ENCODE results near the gene ACACA. TPM values are rescaled to one million over a fixed set of nuclear protein-coding genes. Genes with fewer than 3 reads are reported as not detected.

Gene ACACA
- total RNA-seq, 1 experiment from 2014 or later: 33.7 TPM

DNA sequence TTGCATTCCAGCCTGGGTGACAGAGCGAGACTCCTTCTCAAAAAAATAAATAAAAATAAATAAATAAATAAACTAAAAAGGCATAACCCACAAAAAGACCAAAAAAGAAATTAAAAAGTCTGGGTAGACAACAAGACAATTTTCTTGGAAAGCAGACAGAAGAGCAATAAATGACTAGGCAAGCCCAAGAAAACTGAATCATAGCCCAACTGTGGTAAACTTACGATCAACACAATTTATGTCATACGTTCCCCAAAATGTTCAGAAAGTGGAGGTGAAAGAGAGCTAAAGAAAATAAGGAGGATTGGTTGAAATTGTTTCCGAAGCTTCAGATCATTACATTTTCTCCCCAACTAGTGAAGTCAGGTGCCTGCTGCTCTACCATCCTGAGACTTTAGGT lies 62.1 kb downstream of the ACACA start:
- no peak for DNase-seq (ENCODE audit: low read depth)

DNA sequence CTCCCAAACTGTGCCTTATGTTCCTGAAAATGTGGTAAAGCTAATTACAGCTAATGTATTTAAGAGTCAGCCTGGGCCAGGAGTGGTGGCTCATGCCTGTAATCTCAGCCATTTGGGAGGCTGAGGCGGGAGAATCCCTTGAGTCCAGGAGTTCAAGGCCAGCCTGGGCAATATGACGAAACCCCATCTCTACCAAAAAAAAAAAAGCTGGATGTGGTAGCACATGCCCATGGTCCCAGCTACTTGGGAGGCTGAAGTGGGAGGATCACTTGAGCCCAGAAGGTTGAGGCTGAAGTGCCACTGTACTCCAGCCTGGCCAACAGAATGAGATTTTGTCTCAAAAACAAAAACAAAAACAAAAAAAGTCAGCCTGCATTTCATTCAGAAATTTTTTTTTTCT lies 64.0 kb downstream of the ACACA start:
- DNase-seq (ENCODE audit: low read depth): no peak

DNA sequence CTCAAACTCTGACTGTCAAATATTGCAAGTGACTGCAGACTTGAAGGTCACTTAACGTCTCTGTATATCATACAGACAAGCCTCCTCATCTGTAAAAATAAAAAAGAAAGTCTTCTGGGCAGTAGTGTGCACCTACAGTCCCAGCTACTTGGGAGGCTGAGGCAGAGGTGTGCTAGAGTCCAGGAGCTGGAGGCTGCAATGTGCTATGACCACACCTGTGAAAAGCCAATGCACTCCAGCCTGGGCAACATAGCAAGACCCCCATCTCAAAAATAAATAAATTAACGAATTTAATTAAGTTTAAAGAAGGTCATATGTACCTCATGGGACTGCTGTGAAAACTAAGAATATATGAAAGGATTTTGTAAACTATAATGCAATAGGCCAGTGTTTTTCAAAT lies 65.8 kb downstream of the ACACA start:
- no peak for DNase-seq (ENCODE audit: low read depth)

DNA sequence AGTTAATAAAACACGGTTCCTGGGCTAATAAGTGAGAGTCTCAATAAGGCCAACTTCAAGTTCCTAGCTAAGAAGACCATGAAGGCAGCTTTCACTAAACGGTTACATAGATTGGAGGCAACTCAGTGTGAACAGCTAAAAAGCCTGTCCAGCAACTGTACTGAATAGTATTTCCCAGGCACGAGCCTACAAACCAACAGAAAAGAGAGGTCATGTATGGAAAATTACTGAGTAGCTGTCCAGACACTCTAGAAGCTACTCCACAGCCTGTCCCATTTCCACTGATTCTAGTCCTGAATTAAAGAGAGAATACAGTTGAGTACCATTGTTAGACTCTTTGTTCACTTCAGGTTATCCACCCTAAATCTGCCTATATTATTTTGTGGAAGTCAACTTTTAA lies 67.3 kb downstream of the ACACA start:
- DNase-seq (ENCODE audit: low read depth): no peak

DNA sequence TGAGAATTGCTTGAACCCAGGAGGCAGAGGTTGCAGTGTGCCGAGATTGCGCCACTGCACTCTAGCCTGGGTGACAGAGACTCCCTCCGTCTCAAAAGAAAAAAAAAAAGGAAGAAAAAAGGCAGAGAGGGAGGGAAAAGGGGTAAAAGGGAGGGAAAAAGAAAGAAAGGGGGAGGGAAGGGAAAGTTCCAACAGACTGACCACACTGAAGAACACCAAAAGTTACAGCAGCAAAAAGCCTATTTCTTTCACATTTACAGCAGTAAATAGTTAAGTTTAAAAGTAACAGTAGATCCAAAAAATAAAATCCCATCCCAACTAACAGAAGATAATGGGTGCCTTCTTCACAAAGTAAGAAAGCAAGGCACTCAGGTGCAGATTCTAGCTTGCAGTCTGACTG lies 67.8 kb downstream of the ACACA start:
- DNase-seq (ENCODE audit: low read depth): no peak

DNA sequence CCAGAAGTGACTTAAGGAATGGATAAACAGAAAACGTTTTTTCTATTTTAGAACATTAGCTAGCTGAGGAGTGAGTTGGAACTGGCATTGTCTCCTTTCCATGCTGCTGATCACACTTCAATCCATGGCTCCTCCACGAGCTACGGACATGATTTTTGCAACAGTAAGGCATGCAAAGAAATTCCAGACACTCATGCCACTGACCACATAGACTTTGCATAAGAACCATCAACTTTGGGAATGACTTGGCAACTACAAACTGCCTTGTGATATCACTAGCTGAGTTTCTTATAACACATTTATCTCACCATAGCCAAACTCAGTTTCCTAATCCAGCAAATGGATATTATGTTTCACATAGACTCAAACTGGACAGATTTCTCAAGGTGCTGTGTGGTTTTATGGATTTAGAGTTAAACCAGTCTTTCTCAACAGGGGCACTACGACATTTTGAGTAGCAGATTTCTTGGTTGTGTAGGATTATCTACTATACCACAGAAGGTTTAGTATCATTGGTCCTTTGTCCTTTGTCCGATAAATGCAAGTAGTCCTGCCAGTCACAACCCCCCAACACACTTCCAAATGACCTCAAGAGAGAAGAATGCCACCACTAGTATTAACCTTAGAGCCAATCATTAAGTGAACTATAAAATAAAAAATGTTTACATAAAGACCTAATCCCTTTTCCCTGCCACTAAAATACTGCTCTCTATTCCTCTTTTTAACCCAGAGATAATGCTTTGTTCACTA lies 79.1 kb downstream of the ACACA start:
- peak; percentile 94 for DNase-seq (ENCODE audit: low read depth)

DNA sequence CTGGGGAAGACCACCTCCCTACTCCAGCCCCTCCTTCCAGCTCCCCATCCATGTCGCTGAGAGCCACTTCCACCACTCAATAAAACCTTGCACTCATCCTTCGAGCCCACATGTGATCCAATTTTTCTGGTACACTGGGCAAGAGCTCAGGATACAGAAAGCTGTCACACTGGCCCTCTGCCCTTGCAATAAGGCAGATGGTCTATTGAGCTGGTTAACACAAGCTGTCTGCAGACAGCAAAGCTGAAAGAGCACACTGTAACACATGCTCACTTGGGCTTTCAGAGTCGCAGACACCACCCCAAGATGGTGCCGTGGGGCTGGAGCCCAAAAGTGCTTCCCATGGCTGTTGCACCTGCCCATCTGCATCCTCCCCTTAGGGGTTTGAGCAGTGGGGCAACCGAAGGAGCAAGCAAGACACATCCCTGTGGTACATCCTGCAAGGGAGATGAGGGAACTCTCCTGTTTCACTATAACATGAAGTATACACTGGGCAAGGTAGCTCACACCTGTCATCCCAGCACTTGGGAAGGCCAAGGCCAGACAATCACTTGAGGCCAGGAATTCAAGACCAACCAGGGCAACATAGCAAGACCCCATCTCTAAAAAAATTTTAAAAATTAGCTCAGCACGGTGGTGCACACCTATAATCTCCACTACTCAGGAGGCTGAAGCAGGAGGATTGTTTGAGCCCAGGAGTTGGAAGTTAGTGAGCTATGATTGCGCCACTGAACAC lies 83.6 kb downstream of the ACACA start:
- DNase-seq (ENCODE audit: low read depth): no peak

DNA sequence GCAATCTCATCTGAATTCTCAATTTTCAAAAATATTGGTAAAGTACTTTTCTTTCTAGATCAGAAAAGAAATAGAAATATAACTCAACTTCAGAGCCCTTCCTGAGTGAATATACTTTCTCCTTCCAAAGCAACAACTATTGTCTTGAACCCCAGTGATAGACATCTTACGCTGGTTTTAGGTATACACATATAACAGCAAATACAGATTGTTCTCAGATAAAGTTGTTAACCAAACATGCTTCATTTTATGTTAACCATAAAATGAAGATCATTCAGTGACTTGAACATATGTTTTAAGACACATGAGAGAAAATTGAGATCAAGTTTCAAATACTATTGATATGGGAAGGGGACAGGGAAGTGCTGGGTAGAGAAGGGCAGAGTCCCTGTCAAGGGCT lies 84.5 kb downstream of the ACACA start:
- DNase-seq (ENCODE audit: low read depth): no peak

DNA sequence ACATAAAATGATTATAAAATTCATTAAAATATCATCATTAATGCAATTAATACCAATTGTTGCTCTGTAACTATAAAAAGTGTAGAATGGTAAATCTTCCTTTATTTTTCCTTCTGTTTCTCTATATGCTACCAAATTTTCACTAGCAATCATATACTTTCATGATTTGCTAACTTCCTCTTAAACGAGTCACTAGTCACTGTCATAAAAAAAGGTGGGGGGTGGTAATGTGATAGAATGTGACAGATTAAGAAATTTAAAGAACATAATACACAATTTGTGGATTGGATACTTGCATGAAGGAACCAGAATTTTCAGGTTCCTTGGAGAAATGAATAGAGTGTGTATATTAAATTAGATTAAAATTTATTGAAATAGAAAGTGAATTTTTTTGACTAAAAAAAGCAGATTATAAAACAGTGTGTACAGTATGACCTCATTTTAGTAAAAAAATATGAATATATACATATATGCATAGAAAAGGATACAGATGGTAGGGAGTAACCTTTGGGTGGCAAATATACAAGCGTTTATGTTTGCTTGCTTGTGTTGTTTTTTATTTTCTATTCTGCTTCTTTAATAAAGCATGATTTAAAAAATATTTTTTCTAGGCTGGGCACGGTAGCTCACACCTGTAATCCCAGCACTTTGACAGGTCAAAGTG lies 87.6 kb downstream of the ACACA start:
- DNase-seq (ENCODE audit: low read depth): no peak

DNA sequence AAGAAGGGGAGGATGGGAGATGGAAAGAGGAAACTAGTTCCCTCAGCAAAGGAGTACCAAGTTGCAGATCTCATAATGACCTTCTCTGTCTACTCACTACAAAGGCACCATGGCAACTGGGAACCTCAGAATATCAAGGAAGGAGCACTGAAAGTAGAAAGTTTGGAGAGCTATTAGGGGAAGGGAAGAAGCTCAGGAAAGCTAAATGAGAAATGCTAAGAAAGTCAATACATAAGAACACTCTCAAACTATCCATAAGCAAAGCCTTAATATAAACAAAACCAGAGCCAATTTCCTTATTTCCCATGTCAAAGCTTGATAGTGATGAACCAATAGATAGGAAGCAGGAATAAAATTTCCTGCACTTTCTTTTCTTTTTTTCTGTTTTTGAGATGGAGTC lies 88.8 kb downstream of the ACACA start:
- DNase-seq (ENCODE audit: low read depth): no peak

DNA sequence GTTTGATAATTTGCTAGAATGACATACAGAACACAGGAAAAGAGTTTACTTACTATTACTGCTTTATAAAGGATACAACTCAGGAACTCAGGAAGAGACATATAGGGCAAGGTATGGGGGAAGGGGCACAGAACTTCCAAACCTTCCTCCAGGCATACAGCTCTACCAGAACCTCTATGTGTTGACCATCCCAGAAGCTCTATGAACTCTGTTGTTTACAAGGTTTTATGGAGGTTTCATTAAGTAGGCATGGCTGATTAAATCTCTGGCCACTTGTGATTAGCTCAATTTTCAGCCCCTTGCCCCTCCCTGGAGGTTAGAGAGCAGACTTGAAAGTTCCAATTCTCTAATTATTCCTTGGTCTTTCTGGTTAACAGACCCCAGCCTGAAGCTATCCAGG lies 91.0 kb downstream of the ACACA start:
- DNase-seq (ENCODE audit: low read depth): no peak

DNA sequence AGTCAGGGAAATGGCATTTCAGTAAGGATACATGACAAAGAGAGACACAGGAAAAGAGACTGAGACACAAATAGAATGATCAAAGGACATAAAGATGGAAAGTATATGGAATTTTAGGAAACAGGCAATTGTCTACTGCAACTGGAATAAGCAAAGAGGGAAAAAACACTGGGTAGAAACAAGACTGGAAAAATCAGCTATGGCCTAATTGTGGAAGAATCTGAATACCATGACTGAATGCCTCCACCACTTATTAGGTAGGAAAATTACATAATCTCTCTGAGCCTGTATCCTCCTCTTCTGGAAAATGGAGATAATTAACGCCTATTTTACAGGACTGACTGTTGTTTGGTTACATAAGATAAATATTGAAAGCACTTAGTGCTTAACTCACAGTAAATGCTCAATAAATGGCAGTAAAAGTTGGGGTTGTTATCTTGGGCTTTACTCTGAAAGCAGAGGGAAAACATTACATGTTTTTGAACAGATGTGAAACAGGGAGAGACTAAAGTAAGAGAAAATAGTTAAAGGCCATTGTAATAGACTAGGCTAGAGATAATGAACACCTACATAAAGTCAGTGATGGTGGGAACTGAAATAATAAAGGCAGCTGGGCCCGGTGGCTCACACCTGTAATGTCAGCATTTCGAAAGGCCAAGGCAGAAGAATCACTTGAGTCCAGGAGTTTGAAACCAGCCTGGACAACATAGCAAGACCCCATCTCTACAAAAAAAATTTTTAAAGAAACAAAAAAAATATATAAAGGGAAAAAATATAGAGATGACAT lies 94.3 kb downstream of the ACACA start:
- DNase-seq (ENCODE audit: low read depth): no peak

DNA sequence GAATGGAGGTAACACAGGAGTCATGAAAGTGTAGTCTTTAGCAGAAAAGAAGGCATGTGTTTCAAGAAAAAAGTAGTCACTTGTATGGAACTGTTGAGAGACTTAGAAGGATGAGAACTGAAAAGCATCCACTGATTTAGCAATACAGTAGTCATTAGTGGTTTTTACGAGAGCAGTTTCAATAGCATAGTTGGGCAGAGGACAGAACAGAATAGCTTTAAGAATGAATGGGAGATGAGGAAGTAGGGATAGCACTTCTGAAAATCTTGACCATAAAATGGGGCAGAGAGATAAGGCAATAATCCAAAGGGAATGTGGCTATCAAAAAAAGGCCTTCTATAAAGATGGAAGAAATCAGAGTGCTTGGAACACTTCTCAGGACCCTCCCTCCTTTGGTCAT lies 95.7 kb downstream of the ACACA start:
- no peak for DNase-seq (ENCODE audit: low read depth)

DNA sequence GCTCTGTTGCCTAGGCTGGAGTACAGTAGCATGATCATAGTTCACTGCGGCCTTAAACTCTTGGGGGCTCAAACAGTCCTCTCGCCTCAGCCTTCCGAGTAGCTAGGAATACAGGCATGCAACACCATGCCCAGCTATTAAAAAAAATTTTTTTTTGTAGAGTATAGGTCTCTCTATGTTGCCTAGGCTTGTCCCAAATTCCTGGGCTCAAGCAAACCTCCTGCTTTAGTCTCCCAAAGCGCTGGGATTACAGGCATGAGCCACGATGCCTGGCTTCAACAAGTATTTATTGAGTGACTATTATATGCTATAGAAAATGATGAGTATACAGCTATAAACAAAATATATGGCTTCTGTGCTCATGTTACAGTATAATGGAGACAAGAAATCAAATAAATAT lies 97.6 kb downstream of the ACACA start:
- DNase-seq (ENCODE audit: low read depth): no peak

DNA sequence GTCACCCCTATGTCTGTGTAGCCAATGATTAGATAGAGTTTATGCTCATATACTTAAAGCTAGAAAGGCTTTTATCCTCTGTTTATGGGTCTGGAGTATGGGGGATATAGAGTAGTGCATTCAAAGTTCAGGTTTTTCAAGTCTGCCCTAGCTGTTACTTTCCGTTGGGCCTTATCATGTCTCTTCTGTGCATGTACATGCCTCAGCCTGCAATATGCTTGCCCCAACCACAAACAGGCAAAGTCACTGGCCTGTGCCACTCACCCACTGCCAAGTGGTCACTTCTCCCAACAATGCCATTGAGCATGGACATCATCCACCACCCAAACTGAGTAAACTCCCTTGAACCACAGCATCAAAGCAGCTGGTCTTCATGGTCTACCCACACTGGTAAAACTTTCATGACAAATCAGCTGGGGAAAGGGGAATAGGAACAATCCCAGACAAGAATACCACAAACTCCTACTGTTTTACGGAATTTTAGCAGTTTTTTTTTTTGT lies 101.2 kb downstream of the ACACA start:
- no peak for DNase-seq (ENCODE audit: low read depth)

DNA sequence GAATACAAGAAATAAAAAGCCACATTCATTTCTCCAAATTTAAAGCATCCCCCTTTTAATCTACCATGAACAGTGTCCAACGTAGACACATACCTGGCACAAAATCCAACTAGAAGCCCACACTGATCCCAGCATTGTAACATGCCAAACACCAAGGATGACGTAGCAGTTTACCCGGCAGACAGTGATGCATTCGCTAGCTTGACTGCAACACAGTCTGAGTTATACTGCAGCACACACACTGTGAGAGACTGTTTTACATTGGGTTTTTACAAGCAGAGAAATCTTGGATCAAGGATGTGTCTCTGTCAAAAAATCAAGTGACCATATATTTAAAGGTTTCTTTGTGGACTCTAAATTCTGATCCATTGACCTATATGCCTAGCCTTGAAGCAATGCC lies 105.3 kb downstream of the ACACA start:
- DNase-seq (ENCODE audit: low read depth): no peak

DNA sequence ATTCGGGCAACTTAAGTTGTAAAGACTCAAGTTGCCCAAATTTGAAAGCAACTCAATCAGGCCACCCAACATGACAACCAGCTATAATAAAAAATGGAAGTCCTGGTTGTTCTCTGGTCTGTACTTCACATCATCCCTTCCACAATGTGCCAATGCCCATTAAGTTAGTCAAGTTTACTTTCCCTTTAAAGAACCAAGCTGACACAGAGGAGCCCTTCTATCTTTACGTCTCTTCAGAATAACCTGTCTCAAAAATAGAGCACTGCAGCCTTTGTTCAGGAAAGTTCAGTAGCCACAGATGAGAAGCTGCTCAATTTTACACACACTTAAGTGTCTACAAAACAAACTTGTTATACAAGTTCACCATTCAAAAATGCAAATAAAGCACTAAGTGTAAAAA lies 106.0 kb downstream of the ACACA start:
- no peak for DNase-seq (ENCODE audit: low read depth)

DNA sequence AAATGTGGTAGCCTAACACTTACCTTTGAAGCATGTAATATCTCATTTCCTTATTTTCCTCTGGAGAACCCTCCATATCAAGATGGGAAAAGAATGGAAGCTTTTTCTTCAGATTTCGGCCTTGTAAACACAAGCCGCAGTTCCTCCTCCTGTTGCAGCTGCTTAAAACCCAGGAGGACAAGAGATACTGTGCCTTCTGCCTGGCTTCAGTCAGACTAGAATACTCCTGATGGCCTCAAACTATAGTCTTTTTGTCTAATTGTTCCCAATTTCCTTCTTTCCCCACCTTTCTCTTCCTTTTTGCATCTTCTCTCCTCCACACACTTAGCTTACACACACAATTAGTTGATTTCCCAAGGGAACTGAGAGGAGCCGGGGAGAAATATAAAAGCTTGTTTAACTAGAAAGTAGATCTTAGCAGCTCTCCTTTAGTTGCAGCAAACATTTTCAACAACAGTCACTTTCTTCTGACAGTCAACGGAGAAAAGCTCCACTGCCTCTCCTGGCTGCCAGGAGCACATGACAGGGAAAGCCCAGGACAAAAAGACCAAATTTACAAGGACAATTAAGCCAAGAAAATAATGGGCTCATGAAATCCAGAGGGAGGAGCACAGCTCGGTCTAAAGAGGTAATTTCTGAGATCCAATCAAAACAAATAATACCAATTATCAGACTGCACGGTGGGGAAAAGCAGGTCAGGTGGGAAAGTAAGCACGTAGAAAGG lies 107.2 kb downstream of the ACACA start:
- DNase-seq (ENCODE audit: low read depth): no peak

DNA sequence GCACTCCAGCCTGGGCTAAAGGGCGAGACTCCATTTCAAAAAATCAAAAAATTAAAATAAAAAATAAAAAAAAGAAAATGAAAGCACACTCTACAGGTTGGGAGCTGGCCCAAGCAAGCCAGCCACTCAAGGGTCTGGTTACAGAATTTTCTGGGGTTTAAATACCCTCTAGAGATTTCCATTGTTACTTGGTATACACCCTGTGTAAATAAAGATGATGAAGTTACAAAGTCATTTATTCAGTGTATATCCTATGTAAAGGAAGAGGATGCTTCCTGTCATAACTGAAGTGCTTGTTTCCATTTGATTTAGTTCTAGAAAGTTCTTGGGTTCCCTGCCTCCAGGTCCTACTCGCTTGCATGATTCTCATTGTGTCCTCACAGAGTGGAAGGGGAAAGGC lies 110.7 kb downstream of the ACACA start:
- DNase-seq (ENCODE audit: low read depth): no peak

DNA sequence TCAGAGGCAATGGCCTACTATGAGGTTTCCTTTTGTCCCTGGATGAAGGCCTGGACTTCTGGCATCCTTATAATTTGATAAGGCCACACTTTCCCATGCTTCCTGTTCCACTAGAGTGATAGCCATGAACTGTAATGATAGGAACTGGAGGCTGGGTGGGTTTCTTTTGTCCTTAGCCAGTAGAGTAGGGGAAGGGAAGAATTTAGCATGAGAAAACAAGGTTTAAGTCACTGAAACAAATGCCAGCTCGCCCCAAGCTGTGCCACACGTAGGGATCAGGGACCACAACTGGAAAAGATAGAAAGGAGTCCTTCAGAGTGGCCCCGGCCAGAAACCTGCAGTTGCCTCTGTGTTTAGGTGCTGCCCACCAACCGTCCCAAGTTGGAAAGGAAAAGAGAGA lies 111.7 kb downstream of the ACACA start:
- no peak for DNase-seq (ENCODE audit: low read depth)

DNA sequence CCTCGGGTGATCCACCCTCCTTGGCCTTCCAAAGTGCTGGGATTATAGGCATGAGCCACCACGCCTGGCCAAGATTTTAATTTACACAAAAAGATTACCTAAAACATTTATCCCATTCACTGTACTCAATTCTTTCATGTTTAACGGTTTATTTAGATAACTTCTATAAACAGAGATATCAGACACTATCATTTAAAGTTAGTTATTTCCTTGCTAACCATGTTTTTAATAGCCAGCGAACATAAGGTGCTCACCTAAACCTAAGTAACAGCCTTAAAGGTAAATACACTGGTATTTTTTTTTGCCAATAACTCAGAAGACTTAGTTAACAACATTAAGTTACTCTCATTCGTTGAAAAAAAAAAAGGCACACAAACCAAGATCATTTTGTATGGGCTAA lies 112.9 kb downstream of the ACACA start:
- no peak for DNase-seq (ENCODE audit: low read depth)

Data from M059J (cell line).